GM21528 (cell line): ENCODE results near the gene ACVR1.

ENCODE experiments used
- ATAC-seq: cut with Tn5 transposase; IDR thresholded peaks from one replicate; pipeline ENCODE4 v1.9.1; 2021; ENCODE audit warnings: mild to moderate bottlenecking, moderate library complexity; ENCODE audit not compliant: unreplicated experiment, low FRiP score

Gene ACVR1

GRCh38 chr2:157857881-157858280, 18.2 kb downstream of the ACVR1 start:
- ATAC-seq: no peak

- no peak for ATAC-seq
Measured at GRCh38 chr2:157856187-157856515, 20.0 kb downstream of the ACVR1 start.

GRCh38 chr2:157853820-157854219, 22.3 kb downstream of the ACVR1 start:
- ATAC-seq: no peak

- ATAC-seq: no peak
Measured at GRCh38 chr2:157853211-157853610, 22.9 kb downstream of the ACVR1 start.

DNA sequence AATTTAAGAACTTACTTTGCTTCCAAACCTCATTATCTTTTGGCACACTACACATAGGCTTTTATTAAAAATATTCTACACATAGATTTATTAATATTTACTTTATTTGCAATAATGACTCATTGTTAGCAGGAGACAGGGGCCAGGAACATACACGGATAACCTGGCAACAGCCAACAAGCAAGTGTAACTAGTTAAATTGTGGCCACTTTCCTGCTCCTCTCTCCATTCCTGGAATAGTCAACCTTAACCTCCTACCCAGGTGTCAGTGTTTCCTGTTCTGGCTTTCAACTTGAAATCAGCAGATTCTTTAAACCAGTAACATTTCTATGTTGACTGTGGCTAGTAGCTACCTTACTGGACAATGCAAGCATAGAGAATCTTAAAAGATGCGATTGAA, 26.5 kb downstream of the ACVR1 start:
- ATAC-seq: no peak

GRCh38 chr2:157848213-157848612, 27.9 kb downstream of the ACVR1 start:
- no peak for ATAC-seq

- ATAC-seq: no peak
Measured at GRCh38 chr2:157845081-157845480, 31.0 kb downstream of the ACVR1 start.

- ATAC-seq: no peak
Measured at GRCh38 chr2:157843935-157844334, 32.2 kb downstream of the ACVR1 start.

DNA sequence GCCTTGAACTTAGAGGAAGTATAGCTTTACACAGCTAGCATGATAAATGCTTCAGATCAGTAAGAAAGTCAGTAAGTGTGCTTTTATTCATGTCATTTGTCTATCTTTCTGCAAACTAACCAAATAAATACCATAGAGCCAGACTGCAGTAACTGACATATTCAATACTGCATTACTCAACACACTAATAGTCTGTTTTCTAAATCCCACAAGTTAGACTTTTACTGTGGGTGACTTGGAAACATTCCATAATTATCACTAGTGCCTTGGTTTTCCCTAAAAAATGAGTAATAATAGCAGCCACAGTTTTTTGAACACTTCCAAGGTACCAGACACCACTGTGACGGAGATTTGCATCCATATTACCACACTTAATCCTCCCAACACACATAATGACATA, 33.0 kb downstream of the ACVR1 start:
- ATAC-seq: no peak

DNA sequence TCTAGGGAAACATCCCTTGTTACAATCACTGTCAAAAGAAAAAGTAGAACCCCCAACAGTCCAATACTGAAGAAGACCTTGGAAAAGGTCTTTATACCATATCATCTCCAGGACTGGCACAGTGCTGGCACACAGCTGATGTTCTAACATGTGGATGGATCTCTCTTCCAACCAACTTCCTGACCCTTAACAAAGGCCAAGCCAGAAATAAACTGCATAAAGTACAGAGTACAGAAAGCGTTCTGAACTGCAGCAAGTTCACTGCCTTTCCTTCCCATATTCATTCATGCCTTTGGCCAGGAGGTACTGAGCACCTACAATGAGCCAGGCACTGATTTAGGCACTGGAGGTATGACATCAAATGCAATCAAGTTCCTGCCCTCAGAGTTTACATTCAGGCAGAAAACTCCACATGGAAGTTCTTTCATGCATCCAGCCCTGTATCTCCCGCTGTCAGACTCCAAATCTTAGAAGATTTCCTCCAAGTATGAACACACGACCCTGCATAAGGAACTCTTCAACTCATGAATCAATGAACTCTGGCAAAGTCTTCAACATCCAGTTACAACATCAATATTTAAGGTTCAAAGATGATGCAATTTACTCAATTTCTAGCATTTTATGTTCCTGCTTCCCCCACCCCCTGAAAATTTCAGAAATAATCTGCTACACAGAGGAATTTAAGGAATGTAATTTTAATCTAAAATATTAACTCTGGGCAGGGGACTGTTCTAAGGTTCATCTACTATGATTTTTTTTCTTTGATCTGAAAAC, 33.8 kb downstream of the ACVR1 start:
- no peak for ATAC-seq

DNA sequence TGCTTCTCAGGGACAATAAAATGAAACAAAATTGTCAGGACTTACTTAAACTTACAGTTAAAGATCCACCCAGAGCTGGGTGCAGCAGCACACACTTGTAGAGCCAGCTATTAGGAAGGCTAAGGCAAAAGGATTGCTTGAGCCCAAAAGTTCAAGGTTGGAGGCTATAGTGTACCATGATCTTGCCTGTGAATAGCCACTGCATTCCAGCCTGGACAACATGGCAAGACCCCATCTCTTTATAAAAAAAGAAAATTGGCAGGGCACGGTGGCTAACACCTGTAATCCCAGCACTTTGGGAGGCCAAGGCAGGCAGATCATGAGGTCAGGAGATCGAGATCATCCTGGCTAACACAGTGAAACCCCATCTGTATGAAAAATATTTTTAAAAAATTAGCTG, 34.6 kb downstream of the ACVR1 start:
- ATAC-seq: no peak

DNA sequence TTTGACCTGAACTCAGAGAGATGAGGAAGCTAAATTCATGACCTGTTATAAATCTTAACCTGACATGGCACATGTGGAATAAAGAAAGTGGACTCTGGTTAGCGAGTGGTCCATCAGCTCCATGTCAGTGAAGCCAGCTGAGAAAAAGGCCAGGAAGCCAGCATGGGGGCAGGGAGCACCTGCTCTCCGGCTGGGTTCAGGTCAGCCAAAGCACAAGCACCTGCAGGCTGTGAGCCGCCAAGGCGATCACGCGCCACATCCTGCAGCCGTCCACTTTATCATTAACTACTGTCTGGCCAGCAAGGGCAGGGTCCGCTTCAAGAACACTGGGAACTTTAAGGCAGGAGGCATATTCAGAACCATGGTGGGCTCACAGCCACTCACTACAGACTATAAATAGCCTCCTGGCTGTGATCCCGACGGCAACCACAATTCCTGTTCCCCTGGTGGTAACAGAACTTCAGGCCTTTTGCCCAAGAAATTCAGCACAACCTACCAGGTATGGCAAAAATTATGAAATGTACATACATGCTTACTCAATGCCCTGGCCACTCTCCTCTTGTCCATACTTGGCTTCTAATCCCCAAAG, 35.5 kb downstream of the ACVR1 start:
- no peak for ATAC-seq

GRCh38 chr2:157839822-157840221, 36.3 kb downstream of the ACVR1 start:
- no peak for ATAC-seq

DNA sequence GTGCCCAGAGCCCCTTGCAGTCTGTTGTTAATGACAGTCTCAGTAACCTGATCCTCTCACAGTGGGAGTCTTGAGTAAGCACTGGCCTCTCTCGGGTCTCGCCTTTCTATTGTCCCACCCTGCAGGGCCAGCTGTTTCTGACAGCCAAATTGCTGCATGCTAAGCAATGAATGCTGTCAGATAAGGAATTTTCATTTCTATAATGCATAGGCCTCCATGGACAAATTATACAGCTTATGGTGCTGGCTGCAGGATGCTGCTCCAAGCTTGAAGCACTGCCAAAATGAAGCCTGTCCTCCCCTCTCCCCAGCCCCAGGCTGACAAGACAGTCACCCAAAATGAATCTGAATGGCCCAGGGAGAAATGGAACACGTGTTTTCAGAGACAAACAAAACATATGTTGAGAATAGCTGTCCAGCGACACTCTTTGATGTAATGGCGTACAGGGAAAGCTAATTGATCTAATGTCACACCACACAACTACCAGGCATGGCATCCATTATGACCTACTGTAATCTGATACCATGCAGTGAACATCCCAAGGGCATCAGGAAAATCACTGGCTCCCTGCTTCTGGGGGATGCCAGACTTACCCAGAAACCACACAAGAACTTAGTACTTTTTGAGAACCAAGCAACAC, 36.8 kb downstream of the ACVR1 start:
- ATAC-seq: no peak

DNA sequence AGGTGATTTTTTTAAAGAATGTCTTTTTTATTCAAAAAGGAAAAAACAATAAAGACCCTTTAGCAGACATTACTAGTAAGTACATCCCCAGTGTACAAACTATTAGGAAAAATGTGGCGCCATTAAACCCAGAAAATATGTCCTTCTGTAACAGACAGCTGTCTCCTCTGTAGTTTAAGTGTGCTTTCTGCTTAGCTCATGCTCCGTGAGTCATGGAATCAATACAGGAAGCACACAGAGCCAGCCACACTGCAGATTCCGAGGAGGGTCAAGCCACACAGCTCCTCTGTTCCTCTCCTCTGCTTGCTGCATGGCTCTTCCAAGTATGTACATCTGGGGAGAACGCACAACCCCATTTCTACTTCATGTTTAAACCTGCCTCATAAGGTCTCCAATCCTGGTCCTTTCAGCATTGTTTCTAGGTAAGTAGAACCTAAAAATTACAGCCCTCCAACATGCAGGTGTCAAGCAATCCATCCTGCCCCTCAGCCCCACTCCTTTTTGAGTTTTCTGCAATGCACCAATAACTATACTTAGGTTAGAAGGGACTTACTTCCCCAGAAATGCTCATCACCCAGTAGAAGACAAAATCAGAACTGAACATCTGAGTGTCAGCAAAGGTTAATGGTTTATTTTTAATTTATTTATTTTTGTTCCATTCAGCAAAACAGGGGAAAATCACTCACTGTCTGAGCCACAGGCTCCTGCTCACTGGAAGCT, 37.5 kb downstream of the ACVR1 start:
- no peak for ATAC-seq

DNA sequence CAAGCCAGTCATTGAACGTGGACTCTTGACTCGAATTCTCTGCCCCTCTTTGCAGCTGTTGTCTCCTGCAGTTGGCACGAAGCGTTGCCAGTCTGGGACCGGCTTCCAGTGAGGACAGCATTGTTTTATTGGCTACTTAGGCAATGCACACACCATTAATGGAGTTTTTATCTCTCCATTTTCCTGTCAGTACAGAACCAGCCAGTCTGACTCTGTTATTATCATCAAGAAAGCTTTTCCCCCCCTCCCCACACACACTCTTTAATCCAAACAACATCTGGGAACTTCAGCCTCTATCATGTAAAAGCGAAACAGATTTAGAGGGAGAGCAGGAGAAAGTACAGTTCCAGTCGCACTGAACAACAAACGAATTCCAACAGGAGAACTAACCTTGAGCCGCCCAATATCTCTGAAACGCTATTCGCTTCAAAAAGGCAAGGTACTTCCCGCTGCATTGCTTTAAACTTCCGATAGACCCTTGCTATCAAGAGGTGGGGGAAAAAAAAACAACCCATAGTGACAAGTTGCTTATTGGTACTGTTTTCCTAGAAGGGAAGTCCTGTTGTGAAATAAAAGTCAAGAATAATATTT, 38.2 kb downstream of the ACVR1 start:
- no peak for ATAC-seq

GRCh38 chr2:157836531-157836930, 39.6 kb downstream of the ACVR1 start:
- no peak for ATAC-seq

DNA sequence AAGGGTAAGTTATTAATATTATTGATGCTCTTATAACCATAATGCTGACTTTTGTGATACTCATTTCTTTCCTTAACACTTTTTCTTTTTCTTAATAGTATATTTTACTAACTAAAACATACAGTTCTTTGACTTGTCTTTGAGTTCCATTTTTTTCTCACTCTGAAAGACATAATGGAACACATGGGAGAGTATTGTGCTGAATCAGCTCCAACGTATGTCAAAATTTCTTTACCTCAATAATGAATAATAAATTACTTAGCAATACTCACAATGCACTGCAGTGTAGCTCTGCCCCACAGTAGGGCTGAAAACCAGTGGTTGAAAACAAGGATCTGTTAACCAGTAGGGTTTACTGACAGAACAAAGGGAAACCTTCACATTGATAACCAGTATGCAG, 40.7 kb downstream of the ACVR1 start:
- no peak for ATAC-seq

DNA sequence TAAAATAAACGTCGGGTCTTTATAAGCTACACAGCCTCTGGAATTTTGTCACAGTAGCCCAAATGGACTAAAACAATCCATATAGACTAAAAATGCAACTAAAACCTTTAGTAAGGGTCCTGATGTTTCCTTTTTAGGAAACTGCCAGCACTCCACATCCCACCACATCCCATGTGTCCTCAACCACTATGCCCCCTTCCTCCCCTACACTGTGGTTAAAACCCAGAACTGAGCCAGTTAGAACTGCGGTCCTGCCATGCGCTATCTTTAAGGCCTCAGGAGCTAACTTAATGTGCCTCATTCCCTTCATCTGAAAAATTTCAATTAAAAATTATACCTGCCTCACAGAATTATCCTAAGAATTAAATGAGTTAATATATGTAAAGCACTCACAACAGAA, 41.1 kb downstream of the ACVR1 start:
- no peak for ATAC-seq

GRCh38 chr2:157833721-157834120, 42.4 kb downstream of the ACVR1 start:
- ATAC-seq: no peak
